Osteoblast (primary cell): ENCODE results near the gene FLYWCH1. TPM values are rescaled to one million over a fixed set of nuclear protein-coding genes. Genes with fewer than 3 reads are reported as not detected.

Source experiments
- DNase-seq: peaks from one replicate; pipeline ENCODE4 v3.0.0; 2011; ENCODE audit warnings: low spot score, mixed read lengths; ENCODE audit not compliant: insufficient read length; ENCODE audit errors: missing footprints
- H2AFZ ChIP-seq: 2 replicates; pipeline ENCODE4 v1.6.0; 2011; ENCODE audit warnings: mild to moderate bottlenecking, low read length
- H3K27ac ChIP-seq: 2 replicates; pipeline ENCODE4 v1.5.1; 2011; ENCODE audit warnings: mild to moderate bottlenecking, low read depth, low read length, moderate library complexity
- H3K27me3 ChIP-seq: 2 replicates; pipeline ENCODE4 v1.6.0; 2012; ENCODE audit warnings: mild to moderate bottlenecking, control low read depth, inconsistent platforms, low read length, moderate library complexity; ENCODE audit not compliant: insufficient read depth
- H3K36me3 ChIP-seq: 2 replicates; pipeline ENCODE4 v1.5.1; 2011; ENCODE audit warnings: mild to moderate bottlenecking, low read length, control low read depth, moderate library complexity; ENCODE audit not compliant: insufficient read depth
- H3K4me1 ChIP-seq: 2 replicates; pipeline ENCODE4 v1.5.1; 2011; ENCODE audit warnings: mild to moderate bottlenecking, low read length, control low read depth, moderate library complexity; ENCODE audit not compliant: insufficient read depth
- H3K4me2 ChIP-seq: 2 replicates; pipeline ENCODE4 v1.6.0; 2011; ENCODE audit warnings: mild to moderate bottlenecking, low read length; ENCODE audit not compliant: insufficient read depth
- H3K4me3 ChIP-seq: fragments of 200-600 bp; sonication (generic); 3 replicates; pipeline ENCODE4 v1.5.1; 2012; ENCODE audit warnings: mild to moderate bottlenecking, low read length, inconsistent platforms; ENCODE audit not compliant: insufficient read depth
- H3K79me2 ChIP-seq: 2 replicates; pipeline ENCODE4 v1.6.0; 2012; ENCODE audit warnings: mild to moderate bottlenecking, low read length, control low read depth, inconsistent platforms; ENCODE audit not compliant: insufficient read depth
- H3K9me3 ChIP-seq: 2 replicates; pipeline ENCODE4 v1.5.1; 2011; ENCODE audit warnings: low read depth, low read length, control low read depth
- H4K20me1 ChIP-seq: 2 replicates; pipeline ENCODE4 v1.6.0; 2012; ENCODE audit warnings: mild to moderate bottlenecking, low read length, control low read depth; ENCODE audit not compliant: insufficient read depth
- CTCF ChIP-seq: IDR thresholded peaks from 2 replicates; pipeline ENCODE4 v1.5.1; 2011; ENCODE audit warnings: mild to moderate bottlenecking, low read depth, low read length, moderate library complexity; ENCODE audit errors: extremely low read depth
- total RNA-seq: library from RNA; depleted of rRNA; stranded (reverse); fragments of >200 nt; gene quantifications from 2 replicates; pipeline ENCODE4 v1.2.3, GENCODE V29; 2012

The FLYWCH1 gene
- total RNA-seq, 1 donor, result 56.5 TPM

- H3K4me2 ChIP-seq, result no peak overlapping the region
- H3K27ac ChIP-seq, result no peak overlapping the region
- no peak for TF ChIP-seq CTCF
- no peaks in the 10 kb centered on the region for H3K4me1 ChIP-seq
- peaks cover 7% of the 10 kb centered on the region for H3K27me3 ChIP-seq
- peaks cover 11% of the 10 kb centered on the region for H3K36me3 ChIP-seq
- no peaks in the 10 kb centered on the region for H3K79me2 ChIP-seq
- DNase-seq, result peak; percentile 19
- no peaks in the 10 kb centered on the region for H4K20me1 ChIP-seq
- no peaks in the 10 kb centered on the region for H3K9me3 ChIP-seq
- H2AFZ ChIP-seq, result no peak overlapping the region
- H3K4me3 ChIP-seq, result no peak overlapping the region
Observed at GRCh38 chr16:2948807-2949704, 37.3 kb downstream of the FLYWCH1 start.

- DNase-seq, result peak; percentile 54
- H3K4me1 ChIP-seq, result no peaks in the 10 kb centered on the region
- peaks cover 10% of the 10 kb centered on the region for H3K27me3 ChIP-seq
- H4K20me1 ChIP-seq, result no peaks in the 10 kb centered on the region
- TF ChIP-seq CTCF, result no peak
- no peaks in the 10 kb centered on the region for H3K9me3 ChIP-seq
- H3K36me3 ChIP-seq, result peaks cover 11% of the 10 kb centered on the region
- no peak overlapping the region for H2AFZ ChIP-seq
- no peak overlapping the region for H3K4me3 ChIP-seq
- no peak overlapping the region for H3K27ac ChIP-seq
- H3K79me2 ChIP-seq, result no peaks in the 10 kb centered on the region
- H3K4me2 ChIP-seq, result no peak overlapping the region
Observed at GRCh38 chr16:2949705-2950352, 38.1 kb downstream of the FLYWCH1 start.

- Histone ChIP-seq H2AFZ (no peak overlapping the region), H4K20me1 (no peaks in the 10 kb centered on the region), H3K79me2 (no peaks in the 10 kb centered on the region), H3K4me1 (no peaks in the 10 kb centered on the region), H3K4me2 (no peak overlapping the region), H3K27ac (no peak overlapping the region), H3K27me3 (peaks cover 10% of the 10 kb centered on the region), H3K36me3 (peaks cover 11% of the 10 kb centered on the region), H3K4me3 (no peak overlapping the region), H3K9me3 (no peaks in the 10 kb centered on the region)
- no peak for DNase-seq
- no peak for TF ChIP-seq CTCF
Observed at GRCh38 chr16:2950353-2950724, 38.6 kb downstream of the FLYWCH1 start.

GRCh38 chr16:2950773-2951172 is 39.0 kb downstream of the FLYWCH1 start:
- no peaks in the 10 kb centered on the region for H4K20me1 ChIP-seq
- no peak overlapping the region for H3K4me3 ChIP-seq
- H3K27me3 ChIP-seq, result peaks cover 10% of the 10 kb centered on the region
- no peak for TF ChIP-seq CTCF
- no peaks in the 10 kb centered on the region for H3K4me1 ChIP-seq
- H3K36me3 ChIP-seq, result peaks cover 11% of the 10 kb centered on the region
- H3K79me2 ChIP-seq, result no peaks in the 10 kb centered on the region
- no peak overlapping the region for H3K27ac ChIP-seq
- no peak overlapping the region for H3K4me2 ChIP-seq
- no peak overlapping the region for H2AFZ ChIP-seq
- H3K9me3 ChIP-seq, result no peaks in the 10 kb centered on the region
- peak; percentile 37 for DNase-seq
